Measurements from ENCODE around the gene NBDY.
A peak's percentile ranks its signal among the peaks of the same experiment; 100 is the strongest.

NBDY gene

GRCh38 chrX:56811599-56811998, 82.6 kb downstream of the NBDY start:
- DNase-seq (ENCODE audit: low spot score), result no peak
- in situ Hi-C loops (cut with MboI; ENCODE audit: low pct_unique_long_range_greater_than_20kb, low sequenced_read_pairs, unreplicated experiment), result loop anchor here (25.0 kb wide), 3 partner anchors 151 to 1101 kb away; partner anchors contain the start of gene ZXDA
- TF ChIP-seq, protein P1, sequence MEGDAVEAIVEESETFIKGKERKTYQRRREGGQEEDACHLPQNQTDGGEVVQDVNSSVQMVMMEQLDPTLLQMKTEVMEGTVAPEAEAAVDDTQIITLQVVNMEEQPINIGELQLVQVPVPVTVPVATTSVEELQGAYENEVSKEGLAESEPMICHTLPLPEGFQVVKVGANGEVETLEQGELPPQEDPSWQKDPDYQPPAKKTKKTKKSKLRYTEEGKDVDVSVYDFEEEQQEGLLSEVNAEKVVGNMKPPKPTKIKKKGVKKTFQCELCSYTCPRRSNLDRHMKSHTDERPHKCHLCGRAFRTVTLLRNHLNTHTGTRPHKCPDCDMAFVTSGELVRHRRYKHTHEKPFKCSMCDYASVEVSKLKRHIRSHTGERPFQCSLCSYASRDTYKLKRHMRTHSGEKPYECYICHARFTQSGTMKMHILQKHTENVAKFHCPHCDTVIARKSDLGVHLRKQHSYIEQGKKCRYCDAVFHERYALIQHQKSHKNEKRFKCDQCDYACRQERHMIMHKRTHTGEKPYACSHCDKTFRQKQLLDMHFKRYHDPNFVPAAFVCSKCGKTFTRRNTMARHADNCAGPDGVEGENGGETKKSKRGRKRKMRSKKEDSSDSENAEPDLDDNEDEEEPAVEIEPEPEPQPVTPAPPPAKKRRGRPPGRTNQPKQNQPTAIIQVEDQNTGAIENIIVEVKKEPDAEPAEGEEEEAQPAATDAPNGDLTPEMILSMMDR (IDR thresholded peaks at IDR 0.05; ENCODE audit: extremely low read depth, insufficient read depth, missing control alignments), result no peak

DNA sequence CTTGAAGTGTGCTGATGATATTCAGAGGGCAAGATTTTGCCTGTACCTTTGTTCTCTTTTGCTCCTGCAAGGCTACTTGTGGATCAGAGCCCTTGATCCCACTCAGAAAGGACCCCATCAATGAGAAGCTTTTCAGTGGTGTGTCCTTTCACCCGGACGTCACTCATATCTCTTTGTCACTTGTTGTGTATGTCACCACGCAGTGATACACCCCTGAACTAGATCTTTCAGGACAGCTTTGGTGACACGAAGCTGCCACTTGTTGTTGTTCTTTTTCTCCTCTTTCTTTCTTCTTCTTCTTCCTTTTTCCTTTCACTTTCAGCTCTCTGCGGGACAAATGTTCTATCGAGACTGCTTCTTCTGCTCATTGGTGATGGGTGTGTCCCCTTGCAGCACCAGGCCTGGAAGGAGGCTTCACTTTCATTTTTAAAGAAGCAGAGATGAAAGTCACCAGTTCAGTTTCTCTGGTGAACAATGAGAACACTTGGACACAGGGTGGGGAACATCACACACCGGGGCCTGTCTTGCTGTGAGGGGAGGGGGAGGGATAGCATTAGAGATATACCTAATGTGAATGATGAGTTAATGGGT, 83.6 kb downstream of the NBDY start:
- TF ChIP-seq, protein P1 (IDR thresholded peaks at IDR 0.05; ENCODE audit: extremely low read depth, insufficient read depth, missing control alignments), result no peak
- in situ Hi-C loops (cut with MboI; ENCODE audit: low pct_unique_long_range_greater_than_20kb, low sequenced_read_pairs, unreplicated experiment), result loop anchor here (25.0 kb wide), 3 partner anchors 150 to 1100 kb away; partner anchors contain the start of gene ZXDA
- peak; percentile 43 for DNase-seq (ENCODE audit: low spot score)

DNA sequence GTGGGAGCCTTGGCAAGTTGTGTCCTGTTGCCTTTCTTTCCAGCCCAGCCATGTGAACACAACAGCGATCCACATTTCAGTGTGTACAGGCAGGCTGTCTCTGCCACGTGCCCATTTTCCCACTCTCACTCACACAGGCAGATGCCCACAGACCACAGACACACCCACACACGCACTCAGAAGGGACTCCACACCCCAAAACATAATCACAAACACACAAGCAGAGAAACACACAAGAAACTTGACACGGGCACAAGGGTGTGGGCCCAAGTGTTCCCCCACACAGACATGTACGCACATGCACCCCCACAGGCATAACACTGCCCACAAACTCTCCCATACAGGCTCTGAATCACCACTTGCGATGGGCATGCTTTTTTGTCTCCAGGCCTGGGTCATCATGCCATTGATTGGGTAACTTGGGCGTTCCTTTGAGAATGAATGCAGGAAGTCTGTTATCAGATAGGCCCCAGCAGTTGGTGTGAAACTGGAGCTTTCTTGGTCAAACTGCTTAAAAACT, 84.3 kb downstream of the NBDY start:
- in situ Hi-C loops (cut with MboI; ENCODE audit: low pct_unique_long_range_greater_than_20kb, low sequenced_read_pairs, unreplicated experiment), result loop anchor here (25.0 kb wide), 3 partner anchors 149 to 1099 kb away; partner anchors contain the start of gene ZXDA
- peak; percentile 5 for DNase-seq (ENCODE audit: low spot score)
- TF ChIP-seq, protein P1 (IDR thresholded peaks at IDR 0.05; ENCODE audit: extremely low read depth, insufficient read depth, missing control alignments), result no peak

GRCh38 chrX:56817179-56817578, 88.1 kb downstream of the NBDY start:
- in situ Hi-C loops (cut with MboI; ENCODE audit: low pct_unique_long_range_greater_than_20kb, low sequenced_read_pairs, unreplicated experiment), result loop anchor here (25.0 kb wide), 3 partner anchors 145 to 1095 kb away; partner anchors contain the start of gene ZXDA
- TF ChIP-seq, protein P1 (IDR thresholded peaks at IDR 0.05; ENCODE audit: extremely low read depth, insufficient read depth, missing control alignments), result no peak
- DNase-seq (ENCODE audit: low spot score), result no peak

GRCh38 chrX:56826020-56826419, 97.0 kb downstream of the NBDY start:
- TF ChIP-seq, protein P1 (IDR thresholded peaks at IDR 0.05; ENCODE audit: extremely low read depth, insufficient read depth, missing control alignments), result no peak
- DNase-seq (ENCODE audit: low spot score), result no peak
- in situ Hi-C loops (cut with MboI; ENCODE audit: low pct_unique_long_range_greater_than_20kb, low sequenced_read_pairs, unreplicated experiment), result no loop called here

- TF ChIP-seq, protein P1 (IDR thresholded peaks at IDR 0.05; ENCODE audit: extremely low read depth, insufficient read depth, missing control alignments), result no peak
- no peak for DNase-seq (ENCODE audit: low spot score)
- in situ Hi-C loops (cut with MboI; ENCODE audit: low pct_unique_long_range_greater_than_20kb, low sequenced_read_pairs, unreplicated experiment), result no loop called here
Measured at GRCh38 chrX:56833626-56834025, 104.6 kb downstream of the NBDY start.
